HG03469 (cell line): ENCODE data around the gene HEATR3.
A peak's percentile ranks its signal among the peaks of the same experiment; 100 is the strongest.
"Not testable (repeated sequence)": the region's sequence is repeated elsewhere in the genome, so short reads cannot be mapped to it uniquely, and the experiment has no call there.

Source experiments
- ATAC-seq: cut with Tn5 transposase; IDR thresholded peaks from one replicate; pipeline ENCODE4 v1.9.1; 2021; ENCODE audit warnings: mild to moderate bottlenecking, moderate library complexity, moderate number of reproducible peaks; ENCODE audit not compliant: unreplicated experiment

Gene HEATR3

GRCh38 chr16:50096791-50097190 is 31.0 kb downstream of the HEATR3 start:
- no peak for ATAC-seq

GRCh38 chr16:50099957-50100648 is 34.3 kb downstream of the HEATR3 start:
- no peak for ATAC-seq

GRCh38 chr16:50102051-50102746 is 36.4 kb downstream of the HEATR3 start:
- peak; percentile 76 for ATAC-seq

GRCh38 chr16:50103764-50104163 is 38.0 kb downstream of the HEATR3 start:
- no peak for ATAC-seq

- no peak for ATAC-seq
Measured at GRCh38 chr16:50114357-50115129, 48.8 kb downstream of the HEATR3 start.

- ATAC-seq: no peak
Measured at GRCh38 chr16:50120711-50121110, 54.9 kb downstream of the HEATR3 start.

- no peak for ATAC-seq
Measured at GRCh38 chr16:50121278-50121677, 55.5 kb downstream of the HEATR3 start.

- peak; percentile 56 for ATAC-seq
Measured at GRCh38 chr16:50121721-50122445, 56.1 kb downstream of the HEATR3 start.

GRCh38 chr16:50123417-50123816 is 57.6 kb downstream of the HEATR3 start:
- no peak for ATAC-seq

GRCh38 chr16:50124769-50125168 is 59.0 kb downstream of the HEATR3 start:
- ATAC-seq: no peak

- no peak for ATAC-seq
Measured at GRCh38 chr16:50126183-50126582, 60.4 kb downstream of the HEATR3 start.

GRCh38 chr16:50132571-50132970 is 66.8 kb downstream of the HEATR3 start:
- ATAC-seq: not testable (repeated sequence)

GRCh38 chr16:50133214-50133613 is 67.4 kb downstream of the HEATR3 start:
- no peak for ATAC-seq

- no peak for ATAC-seq
Measured at GRCh38 chr16:50136399-50136798, 70.6 kb downstream of the HEATR3 start.

- ATAC-seq: no peak
Measured at GRCh38 chr16:50137268-50137667, 71.5 kb downstream of the HEATR3 start.

- ATAC-seq: no peak
Measured at GRCh38 chr16:50139580-50139979, 73.8 kb downstream of the HEATR3 start.

GRCh38 chr16:50144211-50144610 is 78.4 kb downstream of the HEATR3 start:
- no peak for ATAC-seq

- ATAC-seq: no peak
Measured at GRCh38 chr16:50146479-50147435, 81.0 kb downstream of the HEATR3 start.

GRCh38 chr16:50151322-50151721 is 85.6 kb downstream of the HEATR3 start:
- ATAC-seq: no peak

- ATAC-seq: no peak
Measured at GRCh38 chr16:50151756-50152155, 86.0 kb downstream of the HEATR3 start.
